ENCODE measurements around the gene ABCC9. TPM values are rescaled to one million over a fixed set of nuclear protein-coding genes. Genes with fewer than 3 reads are reported as not detected.
A peak's percentile ranks its signal among the peaks of the same experiment; 100 is the strongest.

Gene ABCC9
- total RNA-seq: 33.3 TPM

GRCh38 chr12:21940549-21941505 lies at the start of gene ABCC9:
TSS of gene ABCC9 (minus strand) at chr12:21941426. CDS start at chr12:21936674, 4,752 bp downstream.
- DNase-seq (ENCODE audit: low spot score): peak; percentile 12

GRCh38 chr12:21989819-21990412 lies 48.7 kb upstream of the ABCC9 start:
- no peak for DNase-seq (ENCODE audit: low spot score)

GRCh38 chr12:21988619-21989018 lies 47.4 kb upstream of the ABCC9 start:
- DNase-seq (ENCODE audit: low spot score): no peak

- DNase-seq (ENCODE audit: low spot score): no peak
Measured at GRCh38 chr12:21987755-21988154, 46.5 kb upstream of the ABCC9 start.

GRCh38 chr12:21985155-21985554 lies 43.9 kb upstream of the ABCC9 start:
- DNase-seq (ENCODE audit: low spot score): no peak

- no peak for DNase-seq (ENCODE audit: low spot score)
Measured at GRCh38 chr12:21984375-21984774, 43.1 kb upstream of the ABCC9 start.

- DNase-seq (ENCODE audit: low spot score): no peak
Measured at GRCh38 chr12:21983095-21983494, 41.9 kb upstream of the ABCC9 start.

GRCh38 chr12:21980544-21980943 lies 39.3 kb upstream of the ABCC9 start:
- DNase-seq (ENCODE audit: low spot score): no peak

- DNase-seq (ENCODE audit: low spot score): no peak
Measured at GRCh38 chr12:21975293-21975692, 34.1 kb upstream of the ABCC9 start.

GRCh38 chr12:21973221-21973620 lies 32.0 kb upstream of the ABCC9 start:
- DNase-seq (ENCODE audit: low spot score): no peak

- no peak for DNase-seq (ENCODE audit: low spot score)
Measured at GRCh38 chr12:21972055-21972454, 30.8 kb upstream of the ABCC9 start.

- no peak for DNase-seq (ENCODE audit: low spot score)
Measured at GRCh38 chr12:21971344-21971743, 30.1 kb upstream of the ABCC9 start.

GRCh38 chr12:21962821-21963220 lies 21.6 kb upstream of the ABCC9 start:
- DNase-seq (ENCODE audit: low spot score): no peak

GRCh38 chr12:21962236-21962635 lies 21.0 kb upstream of the ABCC9 start:
- no peak for DNase-seq (ENCODE audit: low spot score)

GRCh38 chr12:21950649-21951048 lies 9.4 kb upstream of the ABCC9 start:
- no peak for DNase-seq (ENCODE audit: low spot score)

- DNase-seq (ENCODE audit: low spot score): no peak
Measured at GRCh38 chr12:21949036-21949435, 7.8 kb upstream of the ABCC9 start.

- DNase-seq (ENCODE audit: low spot score): no peak
Measured at GRCh38 chr12:21946983-21947382, 5.8 kb upstream of the ABCC9 start.

GRCh38 chr12:21945002-21945401 lies 3.8 kb upstream of the ABCC9 start:
- DNase-seq (ENCODE audit: low spot score): no peak

GRCh38 chr12:21942377-21942703 lies 1.1 kb upstream of the ABCC9 start:
- no peak for DNase-seq (ENCODE audit: low spot score)

GRCh38 chr12:21941506-21942376 lies 515 bp upstream of the ABCC9 start:
- peak; percentile 34 for DNase-seq (ENCODE audit: low spot score)

- no peak for DNase-seq (ENCODE audit: low spot score)
Measured at GRCh38 chr12:21939435-21939834, 1.8 kb downstream of the ABCC9 start.

GRCh38 chr12:21938879-21939278 lies 2.3 kb downstream of the ABCC9 start:
- DNase-seq (ENCODE audit: low spot score): no peak
